GM23338 (cell line): ENCODE data around the gene CDKAL1. TPM values are rescaled to one million over a fixed set of nuclear protein-coding genes. Genes with fewer than 3 reads are reported as not detected.

Source experiments
- ATAC-seq: fragments of 200-7000 bp; cut with Tn5 transposase; 3 replicates; pipeline ENCODE4 v1.9.1; 2020
- DNase-seq: peaks from one replicate; pipeline ENCODE4 v3.0.0-alpha.2; 2015; ENCODE audit warnings: low spot score
- H2AFZ ChIP-seq: fragments of 200-600 bp; sonication (generic); 2 replicates; pipeline ENCODE4 v1.8.0; 2016; ENCODE audit warnings: antibody characterized with exemption, mild to moderate bottlenecking, moderate library complexity
- H3F3A ChIP-seq: fragments of 200-600 bp; sonication (generic); replicated peaks from 2 replicates; pipeline ENCODE4 v1.8.0; 2017; ENCODE audit warnings: antibody characterized with exemption, mixed run types, low read depth
- H3K27ac ChIP-seq: fragments of 200-600 bp; sonication (generic); 2 replicates; pipeline ENCODE4 v1.6.1; 2016; ENCODE audit warnings: low read depth
- H3K27me3 ChIP-seq: fragments of 200-600 bp; sonication (generic); 2 replicates; pipeline ENCODE4 v1.8.0; 2016; ENCODE audit warnings: mild to moderate bottlenecking, mixed run types, moderate library complexity; ENCODE audit not compliant: insufficient read depth
- H3K36me3 ChIP-seq: fragments of 200-600 bp; sonication (generic); 2 replicates; pipeline ENCODE4 v1.8.0; 2016; ENCODE audit warnings: mild to moderate bottlenecking; ENCODE audit not compliant: insufficient read depth
- H3K4me1 ChIP-seq: fragments of 200-600 bp; sonication (generic); 2 replicates; pipeline ENCODE4 v1.8.0; 2016; ENCODE audit warnings: mild to moderate bottlenecking, moderate library complexity; ENCODE audit not compliant: insufficient read depth
- H3K4me2 ChIP-seq: fragments of 200-600 bp; sonication (generic); 2 replicates; pipeline ENCODE4 v1.7.1; 2017; ENCODE audit warnings: mixed run types
- H3K4me3 ChIP-seq: fragments of 200-600 bp; sonication (generic); 2 replicates; pipeline ENCODE4 v1.6.1; 2016; ENCODE audit warnings: mixed run types
- H3K79me2 ChIP-seq: fragments of 200-600 bp; sonication (generic); replicated peaks from 2 replicates; pipeline ENCODE4 v1.8.0; 2017; ENCODE audit warnings: mild to moderate bottlenecking; ENCODE audit not compliant: insufficient read depth
- H3K9me2 ChIP-seq: fragments of 200-600 bp; sonication (generic); 2 replicates; pipeline ENCODE4 v1.8.0; 2017; ENCODE audit not compliant: insufficient read depth
- H4K20me1 ChIP-seq: fragments of 200-600 bp; sonication (generic); replicated peaks from 2 replicates; pipeline ENCODE4 v1.8.0; 2017; ENCODE audit warnings: mild to moderate bottlenecking; ENCODE audit not compliant: insufficient read depth
- H3K27ac Mint-ChIP-seq: 2 replicates; pipeline ENCODE4 v1.8.0; 2020; ENCODE audit warnings: inconsistent platforms, mild to moderate bottlenecking, moderate library complexity, mixed read lengths
- H3K27me3 Mint-ChIP-seq: 3 replicates; pipeline ENCODE4 v1.8.0; 2022; ENCODE audit warnings: low read depth, mild to moderate bottlenecking, moderate library complexity, mixed read lengths, inconsistent platforms; ENCODE audit not compliant: insufficient read depth, poor library complexity
- H3K36me3 Mint-ChIP-seq: 3 replicates; pipeline ENCODE4 v1.8.0; 2021; ENCODE audit warnings: low read depth, mild to moderate bottlenecking, inconsistent platforms, moderate library complexity, mixed read lengths
- H3K4me1 Mint-ChIP-seq: 3 replicates; pipeline ENCODE4 v1.8.0; 2020; ENCODE audit warnings: mild to moderate bottlenecking, inconsistent platforms, mixed read lengths
- H3K4me3 Mint-ChIP-seq: 3 replicates; pipeline ENCODE4 v1.8.0; 2021; ENCODE audit warnings: moderate library complexity, mild to moderate bottlenecking, inconsistent platforms, mixed read lengths
- H3K9me3 Mint-ChIP-seq: 3 replicates; pipeline ENCODE4 v1.8.0; 2020; ENCODE audit warnings: moderate library complexity, mild to moderate bottlenecking, inconsistent platforms, mixed read lengths
- CREB1 ChIP-seq: fragments of 250-450 bp; sonication (Bioruptor Pico); IDR thresholded peaks from 2 replicates; pipeline ENCODE4 v1.5.0; 2020; ENCODE audit warnings: low read depth, mild to moderate bottlenecking, moderate library complexity
- EZH2 ChIP-seq: fragments of 200-600 bp; sonication (generic); IDR thresholded peaks from one replicate; pipeline ENCODE4 v1.8.0; 2017; ENCODE audit warnings: antibody characterized with exemption, mild to moderate bottlenecking, low read depth; ENCODE audit not compliant: unreplicated experiment
- JUNB ChIP-seq: IDR thresholded peaks from one replicate; pipeline ENCODE4 v1.6.1; 2016; ENCODE audit warnings: antibody characterized with exemption; ENCODE audit not compliant: unreplicated experiment
- POLR2AphosphoS5 ChIP-seq: IDR thresholded peaks from 2 replicates; pipeline ENCODE4 v1.6.1; 2016; ENCODE audit warnings: antibody characterized with exemption, low read depth
- REST ChIP-seq: IDR thresholded peaks from one replicate; pipeline ENCODE4 v1.6.1; 2018; ENCODE audit warnings: antibody characterized with exemption; ENCODE audit not compliant: unreplicated experiment
- STAT1 ChIP-seq: IDR thresholded peaks from one replicate; pipeline ENCODE4 v1.6.1; 2016; ENCODE audit warnings: antibody characterized with exemption; ENCODE audit not compliant: unreplicated experiment
- ZNF114 ChIP-seq: fragments of 250-450 bp; sonication (Bioruptor Pico); IDR thresholded peaks from 2 replicates; pipeline ENCODE4 v1.5.0; 2020; ENCODE audit warnings: mild to moderate bottlenecking, moderate library complexity
- ZNF331 ChIP-seq: fragments of 250-450 bp; sonication (Bioruptor Pico); IDR thresholded peaks from 2 replicates; pipeline ENCODE4 v1.5.0; 2020; ENCODE audit warnings: low read depth, mild to moderate bottlenecking, moderate library complexity
- ZNF462 ChIP-seq: fragments of 250-450 bp; sonication (Bioruptor Pico); IDR thresholded peaks from 2 replicates; pipeline ENCODE4 v1.5.0; 2020; ENCODE audit warnings: mild to moderate bottlenecking, moderate library complexity
- polyA plus RNA-seq: library from polyadenylated mRNA; unstranded; fragments of >200 nt; fragmentation: Nextera tagmentation; extraction: Ambion mirVana; gene quantifications from 2 replicates; pipeline ENCODE4 v1.2.1, GENCODE V29; 2016
- total RNA-seq: library from RNA; depleted of rRNA; stranded (reverse); fragments of >200 nt; shearing (Covaris generic); gene quantifications from 2 replicates; pipeline ENCODE4 v1.2.3, GENCODE V29; 2014
- TF ChIP-seq, protein P1 (sequence below): IDR thresholded peaks from 2 replicates; pipeline ENCODE4 v1.6.1; 2016; ENCODE audit warnings: antibody characterized with exemption
- TF ChIP-seq, protein P2 (sequence below), 2 experiments: fragments of 200-600 bp in 1 of 2; sonication (generic) in 1 of 2; conservative IDR thresholded peaks; 2 replicates each; pipeline versions ENCODE4 v1.5.1 to v1.6.1; 2016 to 2017; ENCODE audit warnings: antibody characterized with exemption in 2 of 2, low read depth in 2 of 2, mild to moderate bottlenecking in 2 of 2, moderate library complexity in 1 of 2

The CDKAL1 gene
- total and polyA plus RNA-seq, 2 experiments from 2014 or later = 17.8 to 35.0 TPM

- Histone ChIP-seq H3K36me3 (no peaks in the 10 kb centered on the region), H3K27me3 (no peaks in the 10 kb centered on the region), H3F3A (no peaks in the 10 kb centered on the region), H3K79me2 (no peaks in the 10 kb centered on the region; the same call in 1 of the 2 replicates), H3K4me3 (no peak overlapping the region), H4K20me1 (no peaks in the 10 kb centered on the region), H2AFZ (no peak overlapping the region), H3K27ac (no peak overlapping the region), H3K4me1 (no peaks in the 10 kb centered on the region), H3K4me2 (no peak overlapping the region), H3K9me2 (no peaks in the 10 kb centered on the region)
- ATAC-seq (no peak), DNase-seq (no peak)
- H3K9me3 Mint-ChIP-seq = no peaks in the 10 kb centered on the region
- peaks cover 6% of the 10 kb centered on the region for H3K4me1 Mint-ChIP-seq
- H3K27me3 Mint-ChIP-seq = peaks cover 2% of the 10 kb centered on the region
- TF ChIP-seq CREB1 (CRISPR knock-in tag) (no peak), STAT1 (no peak), ZNF462 (CRISPR knock-in tag) (no peak), EZH2 (no peak), POLR2AphosphoS5 (no peak), ZNF331 (CRISPR knock-in tag) (no peak), JUNB (no peak), ZNF114 (CRISPR knock-in tag) (no peak), REST (no peak)
- TF ChIP-seq, protein P1, sequence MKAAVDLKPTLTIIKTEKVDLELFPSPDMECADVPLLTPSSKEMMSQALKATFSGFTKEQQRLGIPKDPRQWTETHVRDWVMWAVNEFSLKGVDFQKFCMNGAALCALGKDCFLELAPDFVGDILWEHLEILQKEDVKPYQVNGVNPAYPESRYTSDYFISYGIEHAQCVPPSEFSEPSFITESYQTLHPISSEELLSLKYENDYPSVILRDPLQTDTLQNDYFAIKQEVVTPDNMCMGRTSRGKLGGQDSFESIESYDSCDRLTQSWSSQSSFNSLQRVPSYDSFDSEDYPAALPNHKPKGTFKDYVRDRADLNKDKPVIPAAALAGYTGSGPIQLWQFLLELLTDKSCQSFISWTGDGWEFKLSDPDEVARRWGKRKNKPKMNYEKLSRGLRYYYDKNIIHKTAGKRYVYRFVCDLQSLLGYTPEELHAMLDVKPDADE = no peak
- TF ChIP-seq, protein P2, sequence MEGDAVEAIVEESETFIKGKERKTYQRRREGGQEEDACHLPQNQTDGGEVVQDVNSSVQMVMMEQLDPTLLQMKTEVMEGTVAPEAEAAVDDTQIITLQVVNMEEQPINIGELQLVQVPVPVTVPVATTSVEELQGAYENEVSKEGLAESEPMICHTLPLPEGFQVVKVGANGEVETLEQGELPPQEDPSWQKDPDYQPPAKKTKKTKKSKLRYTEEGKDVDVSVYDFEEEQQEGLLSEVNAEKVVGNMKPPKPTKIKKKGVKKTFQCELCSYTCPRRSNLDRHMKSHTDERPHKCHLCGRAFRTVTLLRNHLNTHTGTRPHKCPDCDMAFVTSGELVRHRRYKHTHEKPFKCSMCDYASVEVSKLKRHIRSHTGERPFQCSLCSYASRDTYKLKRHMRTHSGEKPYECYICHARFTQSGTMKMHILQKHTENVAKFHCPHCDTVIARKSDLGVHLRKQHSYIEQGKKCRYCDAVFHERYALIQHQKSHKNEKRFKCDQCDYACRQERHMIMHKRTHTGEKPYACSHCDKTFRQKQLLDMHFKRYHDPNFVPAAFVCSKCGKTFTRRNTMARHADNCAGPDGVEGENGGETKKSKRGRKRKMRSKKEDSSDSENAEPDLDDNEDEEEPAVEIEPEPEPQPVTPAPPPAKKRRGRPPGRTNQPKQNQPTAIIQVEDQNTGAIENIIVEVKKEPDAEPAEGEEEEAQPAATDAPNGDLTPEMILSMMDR (conservative IDR thresholded peaks at IDR 0.05; ENCODE audit: low read depth in 2 of 2) = no peak
- H3K36me3 Mint-ChIP-seq = peaks cover 5% of the 10 kb centered on the region; the same call in 2 of the 3 replicates
- H3K27ac Mint-ChIP-seq = 0 out of 2 replicates have a peak overlapping the region, but pooled peaks have one; percentile 9
- H3K4me3 Mint-ChIP-seq = no peak overlapping the region
Observed at GRCh38 chr6:20778459-20778858, 244.2 kb downstream of the CDKAL1 start.
